NCI-H345 treated with DMSO at 0.1 percent for 48 hours (cell line): ENCODE results near the gene CHRDL1.
"Not testable (repeated sequence)": the region's sequence is repeated elsewhere in the genome, so short reads cannot be mapped to it uniquely, and the experiment has no call there.

Source experiments
- DNase-seq: peaks from one replicate; lab custom pipeline; 2025; ENCODE audit not compliant: unreplicated experiment; lab: John Stamatoyannopoulos, UW

The CHRDL1 gene

GRCh38 chrX:110665223-110666002 lies 130.2 kb downstream of the CHRDL1 start:
- DNase-seq, result no peak

- DNase-seq, result no peak
Measured at GRCh38 chrX:110657073-110657472, 138.5 kb downstream of the CHRDL1 start.

- not testable (repeated sequence) for DNase-seq
Measured at GRCh38 chrX:110654280-110654679, 141.3 kb downstream of the CHRDL1 start.

GRCh38 chrX:110646386-110646785 lies 149.2 kb downstream of the CHRDL1 start:
- DNase-seq, result no peak
